ENCODE measurements around the gene TRAPPC5. TPM values are rescaled to one million over a fixed set of nuclear protein-coding genes. Genes with fewer than 3 reads are reported as not detected.
A peak's percentile ranks its signal among the peaks of the same experiment; 100 is the strongest.

Gene TRAPPC5
- total RNA-seq, 1 donor from 2014 or later = 75.3 TPM

GRCh38 chr19:7636317-7636690 is 44.3 kb upstream of the TRAPPC5 start:
- Histone ChIP-seq H3K27ac (peak overlapping the region; percentile 96), H3K36me3 (peaks cover 16% of the 10 kb centered on the region), H3K4me1 (peaks cover 30% of the 10 kb centered on the region), H3K9me3 (no peaks in the 10 kb centered on the region), H3K4me3 (peak overlapping the region; percentile 86), H3K27me3 (ENCODE audit: low read depth) (peaks cover 7% of the 10 kb centered on the region)
- TF ChIP-seq CTCF (IDR thresholded peaks at IDR 0.05) = no peak
- ATAC-seq = no peak
- intact Hi-C loops (cut with DNase I) = no loop called here
- no peak for DNase-seq

- H3K27me3 ChIP-seq (ENCODE audit: low read depth) = peaks cover 7% of the 10 kb centered on the region
- peak within 1 kb of the TSS; percentile 86 for H3K4me3 ChIP-seq
- no peak for TF ChIP-seq CTCF (IDR thresholded peaks at IDR 0.05)
- H3K4me1 ChIP-seq = peaks cover 30% of the 10 kb centered on the region
- DNase-seq = peak; percentile 90
- peak within 1 kb of the TSS; percentile 96 for H3K27ac ChIP-seq
- peaks cover 20% of the 10 kb centered on the region for H3K36me3 ChIP-seq
- ATAC-seq = peak; percentile 97 to 98
- intact Hi-C loops (cut with DNase I) = no loop called here
- H3K9me3 ChIP-seq = no peaks in the 10 kb centered on the region
Observed at GRCh38 chr19:7636691-7637373, 43.8 kb upstream of the TRAPPC5 start, which contains the start of gene STXBP2. STXBP2 (plus strand) TSS chr19:7637110; CDS start chr19:7637150, 40 bp downstream.

GRCh38 chr19:7637374-7638256 is 43.0 kb upstream of the TRAPPC5 start:
- Histone ChIP-seq H3K36me3 (peaks cover 19% of the 10 kb centered on the region), H3K27me3 (ENCODE audit: low read depth) (peaks cover 7% of the 10 kb centered on the region), H3K9me3 (no peaks in the 10 kb centered on the region), H3K4me3 (peak overlapping the region; percentile 86), H3K4me1 (peaks cover 30% of the 10 kb centered on the region), H3K27ac (peak overlapping the region; percentile 96)
- ATAC-seq = peak; percentile 77 to 83
- no peak for TF ChIP-seq CTCF (IDR thresholded peaks at IDR 0.05)
- intact Hi-C loops (cut with DNase I) = no loop called here
- peak; percentile 89 for DNase-seq

- H3K4me1 ChIP-seq = peaks cover 30% of the 10 kb centered on the region
- ATAC-seq (no peak), DNase-seq (no peak)
- TF ChIP-seq CTCF (IDR thresholded peaks at IDR 0.05) = no peak
- H3K27ac ChIP-seq = no peak overlapping the region
- intact Hi-C loops (cut with DNase I) = no loop called here
- no peaks in the 10 kb centered on the region for H3K9me3 ChIP-seq
- H3K4me3 ChIP-seq = no peak overlapping the region
- peaks cover 7% of the 10 kb centered on the region for H3K27me3 ChIP-seq (ENCODE audit: low read depth)
- H3K36me3 ChIP-seq = peaks cover 17% of the 10 kb centered on the region
Observed at GRCh38 chr19:7638802-7639465, 41.7 kb upstream of the TRAPPC5 start.

GRCh38 chr19:7639863-7640348 is 40.7 kb upstream of the TRAPPC5 start:
- H3K4me1 ChIP-seq = peaks cover 30% of the 10 kb centered on the region
- H3K36me3 ChIP-seq = peaks cover 23% of the 10 kb centered on the region
- intact Hi-C loops (cut with DNase I) = no loop called here
- TF ChIP-seq CTCF (IDR thresholded peaks at IDR 0.05) = no peak
- peaks cover 7% of the 10 kb centered on the region for H3K27me3 ChIP-seq (ENCODE audit: low read depth)
- no peak overlapping the region for H3K27ac ChIP-seq
- H3K4me3 ChIP-seq = no peak overlapping the region
- ATAC-seq = no peak
- no peak for DNase-seq
- H3K9me3 ChIP-seq = no peaks in the 10 kb centered on the region
